Ectodermal cell (in vitro differentiated cells): Measurements from ENCODE around the gene SPART.
A peak's percentile ranks its signal among the peaks of the same experiment; 100 is the strongest.

Experiments
- H3K27ac ChIP-seq: 2 replicates; pipeline ENCODE4 v1.7.0; 2013; ENCODE audit warnings: mild to moderate bottlenecking, low read depth, low read length; ENCODE audit not compliant: insufficient read depth, poor library complexity, severe bottlenecking
- H3K27me3 ChIP-seq: 2 replicates; pipeline ENCODE4 v1.7.0; 2013; ENCODE audit warnings: mild to moderate bottlenecking, low read length; ENCODE audit not compliant: insufficient read depth, control insufficient read depth, poor library complexity, severe bottlenecking
- H3K36me3 ChIP-seq: one replicate; pipeline ENCODE4 v1.7.0; 2013; ENCODE audit warnings: low read length; ENCODE audit not compliant: control insufficient read depth, insufficient read depth
- H3K4me1 ChIP-seq: one replicate; pipeline ENCODE4 v1.7.0; 2013; ENCODE audit warnings: low read length; ENCODE audit not compliant: control insufficient read depth, insufficient read depth
- H3K4me3 ChIP-seq: 2 replicates; pipeline ENCODE4 v1.7.0; 2013; ENCODE audit warnings: low read depth, low read length, control low read depth; ENCODE audit not compliant: insufficient read depth
- H3K9me3 ChIP-seq: 2 replicates; pipeline ENCODE4 v1.7.0; 2013; ENCODE audit warnings: mild to moderate bottlenecking, low read length, moderate library complexity; ENCODE audit not compliant: control insufficient read depth
- WGBS, 2 experiments: methylation state at CpG; one replicate each; pipeline ENCODE4 v1.1.7; 2013; ENCODE audit warnings: missing lambda C conversion rate in 2 of 2; 5-methylcytosine and 5-hydroxymethylcytosine counted together

The SPART gene

GRCh38 chr13:36354842-36355623, 8.8 kb upstream of the SPART start:
- Histone ChIP-seq H3K4me3 (no peak overlapping the region), H3K27ac (no peak overlapping the region)
- WGBS, 2 experiments = 86 to 88% methylated on average over 1 of the region's 1 CpG

GRCh38 chr13:36353001-36353400, 6.8 kb upstream of the SPART start:
- Histone ChIP-seq H3K4me1 (no peaks in the 10 kb centered on the region), H3K27me3 (peaks cover 3% of the 10 kb centered on the region), H3K4me3 (no peak overlapping the region), H3K9me3 (no peaks in the 10 kb centered on the region), H3K36me3 (no peaks in the 10 kb centered on the region), H3K27ac (no peak overlapping the region)
- 87 to 94% methylated on average over 3 of the region's 3 CpGs for WGBS, 2 experiments

More at GRCh38 chr13:36354842-36355623, 8.8 kb upstream of the SPART start:
- H3K36me3 ChIP-seq = no peaks in the 10 kb centered on the region
- no peaks in the 10 kb centered on the region for H3K4me1 ChIP-seq
- H3K9me3 ChIP-seq = no peaks in the 10 kb centered on the region
- H3K27me3 ChIP-seq = peaks cover 3% of the 10 kb centered on the region

GRCh38 chr13:36352350-36352749, 6.2 kb upstream of the SPART start:
- no peaks in the 10 kb centered on the region for H3K9me3 ChIP-seq
- H3K4me1 ChIP-seq = no peaks in the 10 kb centered on the region
- H3K27ac ChIP-seq = no peak overlapping the region
- peaks cover 3% of the 10 kb centered on the region for H3K27me3 ChIP-seq
- H3K36me3 ChIP-seq = no peaks in the 10 kb centered on the region
- no peak overlapping the region for H3K4me3 ChIP-seq

- H3K27me3 ChIP-seq = peaks cover 23% of the 10 kb centered on the region
- H3K4me3 ChIP-seq = no peak overlapping the region
- no peaks in the 10 kb centered on the region for H3K9me3 ChIP-seq
- H3K27ac ChIP-seq = no peak overlapping the region
- no peaks in the 10 kb centered on the region for H3K4me1 ChIP-seq
- WGBS, 2 experiments = 90 to 91% methylated on average over 9 to 10 of the region's 10 CpGs
- H3K36me3 ChIP-seq = no peaks in the 10 kb centered on the region
These were observed 1.5 kb upstream of the SPART start for GRCh38 chr13:36347531-36348210.

- no peaks in the 10 kb centered on the region for H3K36me3 ChIP-seq
- peaks cover 23% of the 10 kb centered on the region for H3K27me3 ChIP-seq
- H3K9me3 ChIP-seq = no peaks in the 10 kb centered on the region
- H3K27ac ChIP-seq = peak overlapping the region; percentile 74
- WGBS, 2 experiments = 0% methylated on average over 50 of the region's 50 CpGs
- H3K4me1 ChIP-seq = no peaks in the 10 kb centered on the region
- H3K4me3 ChIP-seq = peak overlapping the region; percentile 85
These were observed 564 bp downstream of the SPART start for GRCh38 chr13:36345438-36346221.

DNA sequence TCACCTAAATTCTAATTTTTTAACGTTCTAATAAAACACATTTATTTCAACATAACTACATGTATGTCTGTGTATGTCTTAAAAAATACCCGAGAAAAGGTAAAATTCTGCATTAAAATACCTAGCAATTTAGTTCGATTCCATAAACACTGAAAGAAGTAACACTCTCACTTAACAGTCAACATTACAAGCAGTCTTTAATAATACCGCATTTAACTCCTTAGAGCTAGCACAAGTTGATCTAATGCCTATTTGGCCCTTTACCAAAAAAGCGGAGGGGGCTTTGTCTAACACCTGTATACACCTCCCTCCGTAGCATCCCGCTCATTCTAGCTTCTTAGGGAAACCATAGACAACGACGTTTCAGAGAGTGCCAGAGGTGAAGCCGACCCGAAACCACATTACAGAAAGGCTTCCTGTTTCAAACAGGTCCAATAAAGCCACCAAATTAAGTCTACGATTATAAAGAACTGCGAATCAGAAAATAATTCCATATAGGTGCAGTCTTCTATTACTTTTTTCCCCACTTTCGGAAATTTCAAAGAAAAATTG, 1.2 kb downstream of the SPART start:
- Histone ChIP-seq H3K4me3 (peak overlapping the region; percentile 85), H3K36me3 (no peaks in the 10 kb centered on the region), H3K27ac (no peak overlapping the region), H3K9me3 (no peaks in the 10 kb centered on the region), H3K4me1 (no peaks in the 10 kb centered on the region), H3K27me3 (peaks cover 23% of the 10 kb centered on the region)
- WGBS, 2 experiments = 12% methylated on average over 13 to 14 of the region's 14 CpGs

- no peaks in the 10 kb centered on the region for H3K9me3 ChIP-seq
- H3K27ac ChIP-seq = no peak overlapping the region
- H3K4me3 ChIP-seq = no peak overlapping the region
- 78 to 81% methylated on average over 5 of the region's 6 CpGs for WGBS, 2 experiments
- peaks cover 23% of the 10 kb centered on the region for H3K27me3 ChIP-seq
- H3K36me3 ChIP-seq = no peaks in the 10 kb centered on the region
- H3K4me1 ChIP-seq = no peaks in the 10 kb centered on the region
These were observed 2.0 kb downstream of the SPART start for GRCh38 chr13:36344173-36344572.

- peaks cover 23% of the 10 kb centered on the region for H3K27me3 ChIP-seq
- H3K27ac ChIP-seq = no peak overlapping the region
- H3K4me3 ChIP-seq = no peak overlapping the region
- H3K36me3 ChIP-seq = no peaks in the 10 kb centered on the region
- no peaks in the 10 kb centered on the region for H3K9me3 ChIP-seq
- WGBS, 2 experiments = 87 to 92% methylated on average over 3 of the region's 3 CpGs
- H3K4me1 ChIP-seq = no peaks in the 10 kb centered on the region
These were observed 2.4 kb downstream of the SPART start for GRCh38 chr13:36343766-36344165.

DNA sequence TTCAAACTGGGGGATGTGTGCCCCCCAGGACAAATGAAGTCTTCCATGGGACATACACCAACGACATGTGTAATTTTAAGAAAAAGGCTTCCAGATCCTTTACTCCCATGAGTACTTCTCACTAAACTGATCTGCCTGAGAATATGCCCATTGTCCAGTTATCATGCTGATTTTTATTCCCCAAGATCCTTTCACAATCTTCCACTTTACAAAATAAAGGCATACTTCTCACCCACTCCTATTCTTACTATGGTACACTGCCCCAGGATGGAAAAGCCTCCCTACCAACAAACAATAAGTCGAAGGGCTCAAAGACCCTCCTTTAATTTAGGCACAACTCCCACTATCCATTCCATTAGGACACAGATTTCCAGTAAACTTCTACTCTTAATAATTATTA, 3.5 kb downstream of the SPART start:
- WGBS, 2 experiments = 90 to 95% methylated on average over 2 of the region's 2 CpGs
- H3K27me3 ChIP-seq = peaks cover 23% of the 10 kb centered on the region

DNA sequence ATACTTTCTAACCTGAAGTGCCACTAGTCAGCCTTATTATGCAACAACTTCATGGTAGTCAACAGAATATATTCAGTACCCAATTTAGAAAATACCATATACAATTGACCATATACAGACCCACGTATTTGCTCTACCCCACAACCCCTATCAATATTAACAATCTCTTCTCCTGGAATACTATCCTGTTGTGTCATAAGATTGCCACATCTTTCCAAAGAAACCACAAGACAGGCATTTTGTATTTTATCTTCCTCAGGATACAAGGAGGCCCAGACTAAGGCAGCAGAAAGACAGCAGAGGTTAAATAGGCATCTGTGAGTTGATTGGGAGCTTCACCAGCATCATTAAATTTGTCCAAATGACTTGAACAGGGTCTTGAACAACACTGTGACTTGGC, 4.5 kb downstream of the SPART start:
- WGBS, 2 experiments = 90 to 94% methylated on average over 1 of the region's 1 CpG
- no peaks in the 10 kb centered on the region for H3K36me3 ChIP-seq
- H3K9me3 ChIP-seq = no peaks in the 10 kb centered on the region
- no peak overlapping the region for H3K27ac ChIP-seq
- H3K4me1 ChIP-seq = no peaks in the 10 kb centered on the region
- H3K27me3 ChIP-seq = peaks cover 23% of the 10 kb centered on the region
- no peak overlapping the region for H3K4me3 ChIP-seq

More for the DNA sequence above, 3.5 kb downstream of the SPART start:
- no peaks in the 10 kb centered on the region for H3K9me3 ChIP-seq
- H3K4me3 ChIP-seq = no peak overlapping the region
- no peaks in the 10 kb centered on the region for H3K4me1 ChIP-seq
- no peak overlapping the region for H3K27ac ChIP-seq
- H3K36me3 ChIP-seq = no peaks in the 10 kb centered on the region
